HG03097 (cell line): ENCODE data around the gene VGLL4.

Source experiments
- ATAC-seq: cut with Tn5 transposase; IDR thresholded peaks from one replicate; pipeline ENCODE4 v1.9.1; 2021; ENCODE audit not compliant: unreplicated experiment, low FRiP score

The VGLL4 gene

DNA sequence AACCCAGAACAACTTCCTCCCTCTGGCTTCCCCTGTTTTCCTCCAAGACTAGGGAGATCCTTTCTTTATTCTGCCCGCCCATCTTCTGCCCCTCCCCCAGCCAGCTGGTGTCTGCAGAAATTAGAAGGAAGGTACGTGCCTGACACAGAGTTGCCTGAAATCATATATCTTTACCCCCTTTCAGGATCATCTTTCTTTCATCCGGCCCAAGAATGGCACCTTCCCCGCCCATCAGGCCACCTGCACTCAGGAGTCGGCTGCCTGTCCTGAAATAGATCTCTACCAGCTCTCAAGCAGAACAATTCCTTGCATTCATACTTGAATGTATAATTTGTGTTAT, 133.7 kb downstream of the VGLL4 start:
- no peak for ATAC-seq

DNA sequence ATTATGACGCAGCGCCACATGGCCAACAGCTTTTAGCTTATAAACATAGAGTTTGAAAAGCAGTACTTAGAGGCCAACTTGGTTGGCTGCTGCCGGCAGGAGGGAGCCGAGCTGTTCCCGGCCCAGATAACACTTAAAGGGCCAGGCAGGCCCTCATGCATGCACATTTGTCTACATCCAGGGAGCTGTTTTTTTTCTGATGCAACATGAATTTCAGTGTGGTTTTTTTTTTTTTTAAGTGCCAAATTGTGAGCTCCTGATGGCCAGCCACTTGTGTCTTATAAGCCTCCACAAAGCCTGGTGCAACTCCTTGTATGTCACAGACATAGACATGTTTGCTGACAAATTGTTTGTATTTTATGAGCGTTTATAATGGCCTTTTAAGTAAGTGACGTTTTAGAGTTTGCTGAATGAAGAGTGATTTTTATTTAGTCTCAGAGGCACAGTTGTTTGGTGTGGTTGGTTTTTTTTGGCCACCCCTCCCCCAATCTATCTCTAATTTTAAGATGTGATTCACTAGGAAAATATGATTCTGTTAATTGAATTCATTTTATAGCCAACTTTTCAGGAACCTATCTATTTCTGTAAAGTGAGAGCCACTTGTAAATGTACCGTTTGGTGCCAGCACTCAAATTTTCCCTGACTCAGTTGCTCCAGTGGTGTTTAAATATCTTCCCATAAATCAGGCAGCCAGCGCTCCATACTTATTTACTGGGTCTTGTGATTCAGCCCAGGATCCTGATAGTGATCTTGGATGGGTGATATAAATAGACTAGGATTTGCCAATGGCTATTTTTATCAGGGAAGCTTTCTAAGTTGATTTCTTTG, 134.3 kb downstream of the VGLL4 start:
- ATAC-seq: no peak

DNA sequence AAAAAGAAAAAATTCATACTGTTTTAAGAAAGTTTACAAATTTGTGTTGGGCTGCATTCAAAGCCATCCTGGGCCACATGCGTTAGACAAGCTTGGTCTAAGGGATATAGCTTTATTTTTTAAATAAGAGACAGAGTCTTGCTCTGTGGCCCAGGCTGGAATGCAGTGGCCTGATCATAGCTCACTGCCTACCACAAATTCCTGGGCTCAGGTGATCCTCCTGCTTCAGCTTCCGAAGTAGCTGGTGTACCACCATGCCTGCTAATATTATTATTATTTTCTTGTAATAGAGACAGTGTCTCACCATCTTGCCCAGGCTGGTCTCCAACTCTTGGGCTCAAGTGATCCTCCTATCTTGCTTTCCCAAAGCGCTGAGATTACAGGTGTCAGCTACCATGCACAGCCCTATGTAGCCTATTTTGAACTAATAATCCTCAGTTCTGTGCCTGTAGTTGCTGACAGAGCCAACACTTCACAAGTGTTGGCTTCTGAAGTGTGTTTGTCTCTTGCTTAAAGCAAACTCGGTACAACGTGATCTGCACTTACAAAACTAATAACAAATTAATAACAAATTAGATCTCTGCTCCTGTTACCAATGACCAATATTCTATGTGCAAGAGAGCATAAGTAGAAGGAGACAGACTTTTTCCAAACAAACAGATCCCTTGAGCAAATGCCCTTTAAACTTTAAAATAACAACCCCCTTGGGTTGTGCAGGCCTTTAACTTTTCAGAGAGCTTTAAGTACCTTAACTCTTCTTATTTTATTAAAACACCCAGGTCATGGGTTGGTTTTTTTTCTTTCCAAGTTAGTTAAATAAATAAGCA, 135.2 kb downstream of the VGLL4 start:
- no peak for ATAC-seq

DNA sequence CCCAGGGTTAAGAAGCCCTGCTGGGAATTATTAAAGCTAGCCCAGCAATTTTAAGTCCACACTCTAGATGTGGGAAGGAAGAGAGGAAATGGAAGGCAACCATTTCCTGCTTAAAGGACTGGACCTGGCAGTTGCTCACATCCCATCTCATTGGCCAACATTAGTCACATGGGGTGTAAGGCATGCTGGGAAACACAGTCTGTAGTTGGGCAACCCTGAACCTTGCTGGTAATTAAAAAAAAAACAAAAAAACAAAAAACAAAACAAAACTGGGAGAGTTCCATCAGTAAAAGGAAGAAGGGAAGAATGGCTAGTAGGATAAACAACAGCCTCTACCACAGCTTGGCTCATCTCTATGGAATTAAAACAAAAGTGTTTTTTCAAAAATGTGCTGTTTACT, 136.0 kb downstream of the VGLL4 start:
- ATAC-seq: no peak
